GM11168 (cell line): ENCODE measurements around the gene GABRR1.
"Not testable (repeated sequence)": the region's sequence is repeated elsewhere in the genome, so short reads cannot be mapped to it uniquely, and the experiment has no call there.

Experiments used
- in situ Hi-C: fragments of 300-500 bp; cut with MboI; formaldehyde crosslinking; loops from one replicate; pipeline ENCODE4 v1.12.0; 2022; ENCODE audit warnings: low sequenced_read_pairs; ENCODE audit not compliant: unreplicated experiment

GABRR1 gene

GRCh38 chr6:89128256-89128671 lies 88.9 kb downstream of the GABRR1 start:
- in situ Hi-C loops, result not testable (repeated sequence)
